GM12873 (cell line): ENCODE measurements around the gene MTSS2.

ENCODE experiments used
- TF ChIP-seq, protein P1 (sequence below): IDR thresholded peaks from 2 replicates; pipeline ENCODE4 v1.5.1; 2012; ENCODE audit warnings: low read depth, mild to moderate bottlenecking, moderate library complexity, low read length, control low read depth; ENCODE audit not compliant: insufficient read depth; ENCODE audit errors: missing control alignments

MTSS2 gene

GRCh38 chr16:70647441-70648359 lies 38.2 kb downstream of the MTSS2 start:
- TF ChIP-seq, protein P1, sequence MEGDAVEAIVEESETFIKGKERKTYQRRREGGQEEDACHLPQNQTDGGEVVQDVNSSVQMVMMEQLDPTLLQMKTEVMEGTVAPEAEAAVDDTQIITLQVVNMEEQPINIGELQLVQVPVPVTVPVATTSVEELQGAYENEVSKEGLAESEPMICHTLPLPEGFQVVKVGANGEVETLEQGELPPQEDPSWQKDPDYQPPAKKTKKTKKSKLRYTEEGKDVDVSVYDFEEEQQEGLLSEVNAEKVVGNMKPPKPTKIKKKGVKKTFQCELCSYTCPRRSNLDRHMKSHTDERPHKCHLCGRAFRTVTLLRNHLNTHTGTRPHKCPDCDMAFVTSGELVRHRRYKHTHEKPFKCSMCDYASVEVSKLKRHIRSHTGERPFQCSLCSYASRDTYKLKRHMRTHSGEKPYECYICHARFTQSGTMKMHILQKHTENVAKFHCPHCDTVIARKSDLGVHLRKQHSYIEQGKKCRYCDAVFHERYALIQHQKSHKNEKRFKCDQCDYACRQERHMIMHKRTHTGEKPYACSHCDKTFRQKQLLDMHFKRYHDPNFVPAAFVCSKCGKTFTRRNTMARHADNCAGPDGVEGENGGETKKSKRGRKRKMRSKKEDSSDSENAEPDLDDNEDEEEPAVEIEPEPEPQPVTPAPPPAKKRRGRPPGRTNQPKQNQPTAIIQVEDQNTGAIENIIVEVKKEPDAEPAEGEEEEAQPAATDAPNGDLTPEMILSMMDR, result no peak

DNA sequence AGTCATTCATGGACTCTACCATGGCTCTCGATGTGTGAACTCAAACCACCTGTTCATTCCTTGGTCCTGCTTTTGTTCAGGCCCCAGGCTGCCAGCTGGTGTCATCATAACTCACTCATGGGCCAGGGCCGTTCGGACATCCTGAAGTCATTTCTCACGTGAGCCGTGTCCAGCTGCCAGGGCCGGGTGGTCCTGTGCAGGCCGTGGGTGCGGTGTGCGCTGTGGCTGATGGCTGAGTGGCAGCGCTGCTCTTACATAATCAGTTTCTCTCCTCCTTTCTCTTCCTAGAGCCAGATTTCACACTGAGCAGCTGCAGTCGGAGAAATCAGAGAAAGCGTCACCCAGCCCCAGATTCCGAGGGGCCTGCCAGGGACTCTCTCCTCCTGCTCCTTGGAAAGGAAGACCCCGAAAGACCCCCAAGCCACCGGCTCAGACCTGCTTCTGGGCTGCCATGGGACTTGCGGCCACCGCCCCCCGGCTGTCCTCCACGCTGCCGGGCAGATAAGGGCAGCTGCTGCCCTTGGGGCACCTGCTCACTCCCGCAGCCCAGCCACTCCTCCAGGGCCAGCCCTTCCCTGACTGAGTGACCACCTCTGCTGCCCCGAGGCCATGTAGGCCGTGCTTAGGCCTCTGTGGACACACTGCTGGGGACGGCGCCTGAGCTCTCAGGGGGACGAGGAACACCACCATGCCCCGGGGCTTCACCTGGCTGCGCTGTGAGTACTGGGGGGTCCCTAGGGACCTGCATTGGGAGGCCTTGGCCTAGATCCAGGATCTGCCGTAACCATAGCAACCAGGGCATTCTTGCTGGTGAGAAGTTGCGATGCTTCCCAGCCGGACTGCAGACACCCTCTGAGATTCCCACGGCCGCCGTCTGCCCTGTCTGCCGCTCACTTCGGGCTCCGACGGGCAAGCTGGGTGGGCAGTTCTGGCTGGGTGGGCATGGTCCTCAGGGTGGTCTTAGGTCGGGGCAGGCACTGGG lies 39.3 kb downstream of the MTSS2 start, which contains the start of gene IL34:
TSS of gene IL34 (plus strand) at position 300 of the 982 bp plus-strand sequence. CDS start at position 689, 389 bp downstream.
- TF ChIP-seq, protein P1, result no peak

DNA sequence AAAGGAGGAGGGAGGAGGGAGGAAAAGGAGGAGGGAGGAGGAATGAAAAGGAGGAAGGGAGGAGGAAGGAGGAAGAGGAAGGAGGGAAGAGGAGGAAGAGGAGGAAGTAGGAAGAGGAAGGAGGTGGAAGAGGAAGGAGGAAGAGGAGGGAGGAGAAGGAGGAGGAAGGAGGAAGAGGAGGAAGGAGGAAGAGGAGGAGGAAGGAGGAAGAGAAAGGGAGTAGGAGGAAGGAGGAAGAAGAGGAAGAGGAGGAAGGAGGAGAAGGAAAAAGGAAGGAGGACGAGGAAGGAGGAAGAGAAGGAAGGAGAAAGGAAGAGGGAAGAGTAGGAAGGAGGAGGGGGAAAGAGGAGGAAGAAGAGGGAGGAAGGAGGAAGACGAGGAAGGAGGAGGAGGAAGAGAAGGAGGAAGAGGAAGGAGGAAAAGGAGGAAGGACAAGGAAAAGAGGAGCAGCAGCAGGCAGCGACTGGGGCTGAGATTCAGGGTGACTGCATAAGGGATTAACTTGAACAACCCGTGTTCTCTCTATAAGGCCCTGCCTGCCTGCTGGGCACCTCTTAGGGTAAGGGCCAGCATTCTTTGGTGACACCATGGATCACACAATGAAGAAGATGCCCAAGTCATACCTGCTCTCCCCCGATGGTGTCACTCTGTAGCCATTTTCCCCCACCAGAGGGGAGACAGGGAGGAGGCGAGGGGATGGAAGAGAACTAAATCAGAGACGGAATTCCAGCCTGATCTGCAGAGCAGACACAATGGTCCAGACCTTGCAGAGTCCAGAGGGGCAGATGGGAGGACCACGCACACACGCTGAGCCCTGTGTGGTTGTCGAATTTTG lies 40.9 kb downstream of the MTSS2 start:
- TF ChIP-seq, protein P1, result peak; percentile 13

DNA sequence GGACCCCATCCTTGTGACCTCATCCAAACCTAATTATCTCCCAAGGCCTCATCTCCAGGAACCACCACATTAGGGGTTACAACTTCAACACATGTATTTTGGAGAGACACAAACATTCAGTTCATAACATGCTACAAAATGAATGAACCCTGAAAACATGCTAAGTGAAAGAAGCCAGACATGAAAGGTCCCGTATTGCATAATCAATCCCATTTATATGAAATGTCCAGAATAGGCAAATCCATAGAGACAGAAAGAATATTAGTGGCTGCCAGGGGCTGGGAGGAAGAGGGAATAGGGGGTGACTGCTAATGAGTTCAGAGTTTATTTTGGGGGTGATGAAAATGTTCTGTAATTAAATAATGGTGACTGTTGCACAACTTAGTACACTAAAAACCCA lies 43.2 kb downstream of the MTSS2 start:
- TF ChIP-seq, protein P1, result no peak

- TF ChIP-seq, protein P1, result no peak
These were observed 46.8 kb downstream of the MTSS2 start for GRCh38 chr16:70638814-70639792.
